Right ventricle myocardium inferior (tissue), 1 donor: ENCODE results near the gene PSME3. TPM values are rescaled to one million over a fixed set of nuclear protein-coding genes. Genes with fewer than 3 reads are reported as not detected.
"Not testable (repeated sequence)": the region's sequence is repeated elsewhere in the genome, so short reads cannot be mapped to it uniquely, and the experiment has no call there.

Experiments used
- ATAC-seq: fragments of 200-7000 bp; cut with Tn5 transposase; one replicate; pipeline ENCODE4 v1.9.1; 2020; ENCODE audit warnings: mild to moderate bottlenecking, moderate library complexity
- DNase-seq: peaks from one replicate; pipeline ENCODE4 v3.0.0; 2021; ENCODE audit errors: missing footprints
- intact Hi-C: fragments of 100-400 bp; cut with DNase I; formaldehyde crosslinking; loops from one replicate; pipeline ENCODE4 v1.11.0; 2022
- total RNA-seq: library from RNA; stranded (reverse); fragmentation: NEBNext Ultra II Directional; extraction: Animal tissue kit (Norgen Biotek cat#: 25700); gene quantifications from one replicate; pipeline ENCODE4 v1.2.1, GENCODE V29; 2021
- donor health status: DM: no; HTN: yes; CAD: no; lungs with severe emphysema.

Gene PSME3
- total RNA-seq, 1 donor from 2014 or later = 69.0 TPM

DNA sequence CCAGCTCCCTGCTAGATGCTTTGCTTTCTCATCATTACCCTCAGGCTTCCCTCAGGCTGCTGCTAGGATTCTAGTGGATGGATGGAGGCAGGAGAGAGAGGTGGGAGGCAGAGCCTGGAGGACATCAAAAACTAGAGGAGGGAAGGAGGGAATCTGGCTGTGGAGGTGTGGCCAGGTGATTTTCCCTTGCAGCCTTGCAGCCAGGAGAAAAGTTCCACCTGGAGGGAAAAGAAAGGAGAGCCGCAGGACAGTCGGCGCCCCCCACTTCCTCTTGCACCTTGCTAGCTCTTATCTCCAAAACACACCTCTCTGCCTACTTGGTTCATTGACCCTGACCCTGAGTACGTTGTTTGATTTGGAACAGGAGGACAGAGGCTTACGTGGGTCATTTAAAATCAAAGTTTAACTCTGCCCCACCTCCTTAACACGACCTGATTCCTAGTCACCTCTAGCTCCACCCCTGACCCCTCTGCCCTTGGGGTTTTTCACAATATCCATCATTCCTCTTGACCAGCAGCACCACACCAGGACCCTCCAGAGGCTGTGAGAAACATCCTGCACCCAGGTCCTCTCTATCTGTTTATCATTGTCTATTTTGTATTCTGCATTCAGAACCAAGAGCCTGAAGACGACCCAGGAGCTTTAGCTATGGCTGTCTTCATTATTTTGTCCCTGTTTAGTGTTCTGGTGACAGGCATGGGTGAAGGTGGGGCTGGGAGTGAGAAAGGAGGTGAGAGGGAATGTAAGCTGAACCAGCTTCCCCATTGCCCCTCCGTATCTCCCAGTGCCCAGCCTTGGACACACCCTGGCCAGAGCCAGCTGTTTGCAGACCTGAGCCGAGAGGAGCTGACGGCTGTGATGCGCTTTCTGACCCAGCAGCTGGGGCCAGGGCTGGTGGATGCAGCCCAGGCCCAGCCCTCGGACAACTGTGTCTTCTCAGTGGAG is 33.7 kb downstream of the PSME3 start:
- ATAC-seq = no peak
- DNase-seq = no peak
- intact Hi-C loops = no loop called here

DNA sequence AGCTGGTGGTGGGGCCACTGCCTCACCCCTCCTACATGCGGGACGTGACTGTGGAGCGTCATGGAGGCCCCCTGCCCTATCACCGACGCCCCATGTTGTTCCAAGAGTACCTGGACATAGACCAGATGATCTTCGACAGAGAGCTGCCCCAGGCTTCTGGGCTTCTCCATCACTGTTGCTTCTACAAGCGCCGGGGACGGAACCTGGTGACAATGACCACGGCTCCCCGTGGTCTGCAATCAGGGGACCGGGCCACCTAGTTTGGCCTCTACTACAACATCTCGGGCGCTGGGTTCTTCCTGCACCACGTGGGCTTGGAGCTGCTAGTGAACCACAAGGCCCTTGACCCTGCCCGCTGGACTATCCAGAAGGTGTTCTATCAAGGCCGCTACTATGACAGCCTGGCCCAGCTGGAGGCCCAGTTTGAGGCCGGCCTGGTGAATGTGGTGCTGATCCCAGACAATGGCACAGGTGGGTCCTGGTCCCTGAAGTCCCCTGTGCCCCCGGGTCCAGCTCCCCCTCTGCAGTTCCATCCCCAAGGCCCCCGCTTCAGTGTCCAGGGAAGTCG is 34.6 kb downstream of the PSME3 start:
- DNase-seq, ATAC-seq, intact Hi-C loops: not testable (repeated sequence)

DNA sequence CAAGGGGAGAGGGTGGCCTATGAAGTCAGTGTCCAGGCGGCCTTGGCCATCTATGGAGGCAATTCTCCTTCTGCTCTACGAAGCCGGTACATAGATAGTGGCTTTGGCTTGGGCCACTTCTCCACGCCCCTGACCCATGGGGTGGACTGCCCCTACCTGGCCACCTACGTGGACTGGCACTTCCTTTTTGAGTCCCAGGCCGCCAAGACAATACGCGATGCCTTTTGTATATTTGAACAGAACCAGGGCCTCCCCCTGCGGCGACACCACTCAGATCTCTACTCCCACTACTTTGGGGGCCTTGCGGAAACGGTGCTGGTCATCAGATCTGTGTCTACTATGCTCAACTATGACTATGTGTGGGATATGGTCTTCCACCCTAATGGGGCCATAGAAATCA is 35.1 kb downstream of the PSME3 start:
- DNase-seq (no peak), ATAC-seq (no peak)
- intact Hi-C loops = no loop called here

DNA sequence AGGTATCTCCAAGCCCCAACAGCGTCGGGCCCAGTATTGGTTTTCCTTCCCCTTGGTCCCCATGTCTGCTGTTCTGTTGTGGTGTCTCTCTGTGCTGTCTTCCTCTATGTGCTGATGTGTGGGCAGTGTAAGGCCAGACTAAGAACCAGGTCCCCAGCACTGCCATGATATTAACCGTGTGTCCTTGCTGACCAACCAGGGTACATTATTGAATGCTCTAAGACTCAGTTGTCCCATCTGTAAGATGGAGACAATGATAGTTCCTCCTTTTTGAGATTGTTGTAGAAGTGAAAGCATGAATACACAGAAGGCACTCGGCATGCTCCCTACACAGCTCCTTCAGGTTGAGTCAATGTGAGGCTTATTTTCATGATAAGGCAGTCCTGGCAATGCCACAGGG is 38.5 kb downstream of the PSME3 start:
- intact Hi-C loops = no loop called here
- DNase-seq (no peak), ATAC-seq (no peak)

DNA sequence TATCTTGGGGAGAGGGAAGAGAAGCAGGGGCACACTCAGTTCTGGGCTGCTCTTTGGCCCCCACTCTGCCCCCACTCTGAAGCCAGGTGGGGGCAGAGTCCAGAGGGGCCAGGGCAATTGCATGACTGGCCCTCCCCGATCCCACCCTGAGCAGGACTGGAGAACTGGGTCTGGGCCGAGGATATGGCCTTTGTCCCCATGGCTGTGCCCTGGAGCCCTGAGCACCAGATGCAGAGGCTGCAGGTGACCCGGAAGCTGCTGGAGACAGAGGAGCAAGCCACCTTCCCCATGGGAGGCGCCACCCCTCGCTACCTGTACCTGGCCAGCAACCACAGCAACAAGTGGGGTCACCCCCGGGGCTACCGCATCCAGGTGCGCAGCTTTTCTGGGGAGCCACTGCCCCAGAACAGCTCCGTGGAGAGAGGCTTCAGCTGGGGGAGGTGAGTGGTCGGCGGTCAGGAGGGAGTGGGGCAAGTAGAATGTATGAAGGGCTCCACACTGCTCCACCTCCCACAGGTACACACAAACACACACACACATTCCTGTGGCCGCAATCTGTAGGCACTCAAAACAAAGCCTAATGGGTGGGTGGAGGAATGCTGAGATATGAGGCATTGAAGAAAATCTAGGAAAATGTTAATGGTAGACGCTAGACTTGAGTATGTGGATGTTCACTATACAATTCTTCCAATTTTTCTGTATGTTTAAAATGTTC is 39.2 kb downstream of the PSME3 start:
- intact Hi-C loops = no loop called here
- no peak for ATAC-seq
- DNase-seq = no peak

DNA sequence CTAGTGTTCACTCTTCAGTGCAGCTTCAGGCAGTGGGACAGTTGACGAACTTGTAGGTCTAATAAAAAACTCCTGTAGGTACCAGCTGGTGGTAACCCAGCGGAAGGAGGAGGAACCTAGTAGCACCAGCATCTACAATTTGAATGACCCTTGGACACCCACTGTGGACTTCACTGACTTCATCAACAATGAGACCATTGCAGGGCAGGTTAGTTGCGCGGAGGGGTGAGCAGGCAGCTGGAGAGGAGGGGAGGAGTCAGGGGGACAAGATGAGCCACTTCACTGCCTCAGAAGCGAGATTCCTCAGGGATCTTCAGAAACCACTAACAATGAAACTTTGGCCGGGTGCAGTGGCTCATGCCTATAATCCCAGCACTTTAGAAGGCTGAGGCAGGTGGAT is 40.1 kb downstream of the PSME3 start:
- intact Hi-C loops = no loop called here

DNA sequence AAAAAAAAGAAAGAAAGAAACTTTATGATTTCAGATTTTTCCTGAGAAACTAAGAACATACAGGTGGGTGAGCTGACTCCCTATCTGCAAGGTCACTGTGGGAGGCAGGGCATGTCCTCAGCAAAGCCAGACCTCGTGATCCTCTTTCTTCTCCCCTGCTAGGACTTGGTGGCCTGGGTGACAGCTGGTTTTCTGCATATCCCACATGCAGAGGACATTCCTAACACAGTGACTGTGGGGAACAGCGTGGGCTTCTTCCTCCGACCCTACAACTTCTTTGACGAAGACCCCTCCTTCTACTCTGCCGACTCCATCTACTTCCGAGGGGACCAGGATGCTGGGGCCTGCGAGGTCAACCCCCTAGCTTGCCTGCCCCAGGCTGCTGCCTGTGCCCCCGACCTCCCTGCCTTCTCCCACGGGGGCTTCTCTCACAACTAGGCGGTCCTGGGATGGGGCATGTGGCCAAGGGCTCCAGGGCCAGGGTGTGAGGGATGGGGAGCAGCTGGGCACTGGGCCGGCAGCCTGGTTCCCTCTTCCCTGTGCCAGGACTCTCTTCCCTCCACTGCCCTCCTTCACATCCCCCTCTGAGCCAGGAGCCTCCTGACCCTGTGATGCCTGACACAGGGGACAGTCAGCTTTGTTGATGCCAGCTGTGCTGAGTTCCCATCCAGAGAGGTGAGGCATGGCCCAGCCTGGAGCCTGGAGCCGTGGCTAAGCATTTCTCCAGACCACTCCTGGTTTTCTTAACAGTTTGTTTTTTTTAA is 40.9 kb downstream of the PSME3 start:
- intact Hi-C loops, DNase-seq, ATAC-seq: not testable (repeated sequence)

More for the DNA sequence above, 40.1 kb downstream of the PSME3 start:
- no peak for DNase-seq
- ATAC-seq = no peak

DNA sequence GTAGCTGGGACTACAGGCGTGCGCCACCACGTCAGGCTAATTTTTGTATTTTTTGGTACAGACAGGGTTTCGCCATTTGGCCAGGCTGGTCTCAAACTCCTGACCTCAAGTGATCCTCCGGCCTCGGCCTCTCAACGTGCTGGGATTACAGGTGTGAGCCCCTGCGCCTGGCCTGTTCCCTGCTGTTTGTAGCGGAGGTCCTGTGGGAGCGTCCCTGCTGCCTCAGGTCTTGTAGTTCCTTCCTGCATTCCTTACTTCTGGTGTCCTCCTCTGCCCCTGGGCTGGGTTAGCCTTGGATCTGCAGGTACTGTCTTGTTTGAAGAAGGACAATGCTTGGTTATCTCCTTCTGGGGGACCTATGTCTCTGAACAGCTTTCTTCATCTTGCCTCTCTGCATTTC is 43.8 kb downstream of the PSME3 start:
- no peak for DNase-seq
- no peak for ATAC-seq
- intact Hi-C loops = no loop called here

DNA sequence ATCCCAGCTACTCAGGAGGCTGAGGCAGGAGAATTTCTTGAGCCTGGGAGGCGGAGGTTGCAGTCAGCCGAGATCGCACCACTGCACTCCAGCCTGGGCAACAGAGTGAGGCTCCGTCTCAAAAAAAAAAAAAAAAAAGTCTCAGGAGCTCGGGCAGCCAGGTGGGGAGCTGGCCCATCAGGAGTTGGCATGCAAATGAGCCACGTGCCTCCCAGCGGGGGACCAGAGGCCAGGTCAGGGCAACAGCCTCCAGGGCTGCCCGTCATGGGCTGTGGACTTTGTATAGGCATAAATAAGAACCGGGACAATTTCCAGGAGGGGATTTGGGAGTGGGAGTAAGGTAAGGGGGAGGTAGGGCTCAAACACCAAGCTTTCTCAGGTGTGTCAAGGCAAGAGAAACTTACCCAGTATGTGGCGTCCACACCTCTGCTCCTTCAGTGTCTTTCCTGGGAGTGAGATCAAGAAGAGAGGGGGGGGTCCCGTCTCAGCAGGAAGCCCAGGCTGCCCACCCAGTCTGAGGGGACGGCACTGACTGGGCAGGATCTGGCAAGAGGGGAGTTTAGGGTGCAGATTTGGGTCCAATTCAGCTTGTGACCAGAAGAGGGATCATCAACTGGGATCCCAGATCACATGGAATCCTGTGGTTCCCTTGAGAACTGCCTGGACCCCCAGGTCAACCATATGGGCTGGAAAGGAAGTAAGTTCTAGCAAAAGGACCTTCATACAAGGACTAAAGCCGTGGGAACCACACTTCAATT is 45.1 kb downstream of the PSME3 start:
- no peak for ATAC-seq
- DNase-seq = no peak
- intact Hi-C loops = no loop called here

DNA sequence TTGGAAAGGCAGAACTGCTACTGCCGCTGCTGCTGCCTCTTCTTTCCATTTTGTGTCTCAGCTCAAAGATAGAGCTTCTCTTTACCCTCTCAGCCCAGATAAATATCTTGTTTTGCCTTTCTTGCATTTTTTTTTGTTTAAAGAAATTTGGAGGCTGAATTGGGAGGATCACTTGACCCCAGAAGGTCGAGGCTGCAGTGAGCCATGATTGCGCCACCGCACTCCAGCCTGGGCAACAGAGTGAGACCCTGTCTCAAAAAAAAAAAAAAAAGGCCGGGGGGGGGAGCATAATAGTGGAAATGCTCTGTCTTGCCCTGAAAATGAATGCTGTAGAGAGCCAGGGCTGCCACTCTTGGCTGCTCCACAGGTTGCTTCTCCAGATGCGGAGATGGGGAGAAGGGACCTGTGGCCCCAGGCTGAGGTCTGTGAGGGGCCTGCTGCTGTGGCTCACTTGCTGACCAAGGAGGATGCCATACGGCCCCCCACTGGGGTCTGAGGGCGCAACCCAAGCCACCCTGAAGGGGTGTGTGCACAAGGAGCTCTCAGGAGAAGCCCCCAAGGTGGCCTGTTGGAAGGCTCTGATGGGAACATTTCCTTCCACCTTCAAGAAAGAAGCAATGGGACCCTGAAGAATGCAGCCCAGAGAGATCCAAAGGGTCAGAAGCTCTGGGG is 45.9 kb downstream of the PSME3 start:
- ATAC-seq = no peak
- intact Hi-C loops = no loop called here
- no peak for DNase-seq

DNA sequence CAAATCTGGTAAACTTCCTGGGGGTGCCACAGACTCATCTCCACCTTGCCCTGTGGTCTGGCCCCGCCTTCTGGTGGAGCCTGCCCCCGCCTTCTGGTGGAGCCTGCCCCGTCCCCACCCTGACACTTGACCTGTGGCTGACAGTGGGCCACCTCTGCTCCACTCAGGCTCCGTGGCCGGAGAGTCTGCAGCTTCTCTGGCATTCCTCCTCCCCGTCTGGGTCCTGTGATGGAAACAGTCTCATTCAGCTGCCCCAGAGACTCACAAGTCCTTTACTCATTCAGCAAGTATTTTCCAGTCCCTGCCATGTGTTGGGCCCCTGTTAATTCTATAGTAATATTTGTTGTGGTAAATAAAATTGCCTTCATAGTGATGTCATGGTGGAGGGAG is 46.4 kb downstream of the PSME3 start:
- DNase-seq (no peak), ATAC-seq (no peak)
- intact Hi-C loops = no loop called here

DNA sequence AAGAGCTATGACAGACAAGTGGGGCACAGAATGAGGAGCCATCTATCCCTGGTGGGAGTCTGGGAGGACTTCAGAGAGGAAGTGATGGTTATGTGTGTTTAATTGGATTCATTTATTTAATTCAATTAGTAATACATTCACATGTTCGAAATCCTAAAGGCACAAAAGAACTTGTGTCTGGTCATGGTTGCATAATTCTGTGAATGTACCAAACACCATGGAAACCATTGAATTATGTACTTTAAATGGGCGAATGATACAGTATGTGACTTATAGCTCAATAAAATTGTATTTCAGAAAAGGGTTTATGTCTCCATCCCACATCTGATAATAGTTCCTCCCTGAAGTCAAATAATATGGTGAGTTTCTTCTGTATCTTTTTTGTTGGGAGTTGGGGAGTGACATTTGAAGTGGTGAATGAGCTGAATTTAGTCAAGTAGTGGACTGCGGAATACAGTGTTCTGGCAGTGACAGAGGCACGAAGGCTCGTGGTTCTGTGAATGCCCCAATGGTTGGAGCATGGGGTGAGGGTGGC is 47.6 kb downstream of the PSME3 start:
- ATAC-seq (no peak), DNase-seq (no peak)
- intact Hi-C loops = no loop called here

DNA sequence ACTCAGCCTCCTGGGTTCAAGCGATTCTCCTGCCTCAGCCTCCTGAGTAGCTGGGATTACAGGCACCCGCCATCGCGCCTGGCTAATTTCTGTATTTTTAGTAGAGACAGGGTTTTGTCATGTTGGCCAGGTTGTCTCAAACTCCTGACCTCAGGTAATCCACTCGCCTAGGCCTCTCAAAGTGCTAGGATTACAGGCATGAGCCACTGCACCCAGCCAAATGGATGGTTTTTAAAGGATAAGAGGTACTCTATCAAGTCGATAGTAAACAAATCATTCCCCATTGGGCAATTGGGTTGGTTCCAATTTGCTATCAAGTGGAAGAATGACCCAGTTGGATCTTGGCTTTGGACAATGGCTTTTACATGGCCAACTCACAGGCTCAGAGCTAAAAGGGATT is 48.5 kb downstream of the PSME3 start:
- DNase-seq, intact Hi-C loops, ATAC-seq: not testable (repeated sequence)

DNA sequence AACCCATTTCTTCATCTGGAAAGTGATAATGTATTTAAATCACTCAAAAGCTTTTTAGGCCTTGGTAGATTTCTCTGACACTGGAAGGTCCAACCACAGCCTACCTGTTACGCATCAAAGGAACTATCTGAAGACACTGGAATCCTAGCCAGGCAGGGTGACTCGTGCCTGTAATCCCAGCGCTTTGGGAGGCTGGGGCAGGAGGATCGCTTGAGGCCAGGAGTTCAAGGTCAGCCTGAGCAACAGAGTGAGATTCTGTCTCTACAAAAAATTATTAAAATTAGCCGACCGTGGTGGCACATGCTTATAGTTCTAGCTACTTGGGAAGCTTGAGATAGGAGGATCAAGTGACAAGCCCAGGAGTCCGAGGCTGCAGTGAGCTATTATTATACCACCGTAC is 49.0 kb downstream of the PSME3 start:
- intact Hi-C loops = no loop called here
- DNase-seq (no peak), ATAC-seq (no peak)

DNA sequence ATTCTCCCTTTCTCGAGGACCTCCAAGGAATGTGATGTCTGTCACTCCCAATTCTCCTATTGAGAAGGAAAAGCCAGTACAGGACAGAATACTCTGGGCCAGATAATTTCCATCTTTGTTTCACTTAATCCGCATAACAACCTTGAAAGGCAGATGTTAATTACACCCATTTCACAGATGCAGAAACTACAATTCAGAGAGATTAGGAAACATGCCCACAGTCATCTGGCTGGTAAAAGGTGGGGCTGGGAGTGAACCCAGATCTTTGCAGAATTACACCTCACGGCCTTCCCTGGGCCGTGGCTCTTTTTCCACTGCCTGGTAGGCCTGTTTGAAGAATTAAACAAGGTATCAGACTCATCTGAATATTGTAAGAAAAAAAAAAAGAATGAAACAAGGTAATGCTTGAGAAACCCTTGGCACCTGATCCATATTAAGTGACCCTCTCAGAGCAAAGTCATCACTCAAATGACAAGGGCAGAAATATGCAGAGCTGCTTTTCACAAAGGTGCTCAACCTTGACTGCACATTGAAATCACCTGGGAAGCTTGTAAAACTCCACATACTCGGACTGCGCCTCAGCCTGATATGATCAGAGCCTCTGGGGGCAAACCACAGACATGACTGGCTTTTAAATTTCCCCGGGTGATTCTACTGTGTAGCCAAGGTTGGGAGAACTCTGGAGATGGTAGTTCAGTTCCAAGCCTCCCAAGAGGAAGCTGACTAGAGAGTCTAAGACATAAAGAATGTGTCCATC is 50.8 kb downstream of the PSME3 start:
- ATAC-seq (no peak), DNase-seq (no peak)
- intact Hi-C loops = no loop called here

DNA sequence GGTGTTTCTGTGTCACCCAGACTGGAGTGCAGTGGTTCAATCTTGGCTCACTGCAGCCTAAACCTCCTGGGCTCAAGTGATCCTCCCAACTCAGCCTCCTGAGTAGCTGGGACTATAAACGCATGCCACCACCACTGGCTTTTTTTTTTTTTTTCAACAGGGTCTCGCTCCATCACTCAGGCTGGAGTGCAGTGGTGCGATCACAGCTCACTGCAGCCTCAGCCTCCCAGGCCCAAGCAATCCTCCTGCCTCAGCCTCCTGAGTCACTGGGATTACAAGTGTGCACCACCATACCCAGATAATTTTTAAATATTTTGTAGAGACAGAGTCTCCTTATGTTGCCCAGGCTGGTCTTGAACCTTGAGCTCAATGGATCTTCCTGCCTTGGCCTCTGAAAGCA is 52.6 kb downstream of the PSME3 start:
- intact Hi-C loops, ATAC-seq, DNase-seq: not testable (repeated sequence)
